Calu3 (cell line): ENCODE results near the gene SPATS2. TPM values are rescaled to one million over a fixed set of nuclear protein-coding genes. Genes with fewer than 3 reads are reported as not detected.
"Not testable (repeated sequence)": the region's sequence is repeated elsewhere in the genome, so short reads cannot be mapped to it uniquely, and the experiment has no call there.

Experiments
- BruUV-seq: library from RNA; stranded (reverse); fragments of 400-500 nt; replicated peaks from 2 replicates; lab custom pipeline; 2021; lab: Mats Ljungman, UMichigan
- CTCF ChIA-PET: fragments of 300-600 bp; sonication (Branson Sonifier 250); formaldehyde crosslinking; loops from one replicate; lab custom pipeline; 2022; ENCODE audit warnings: antibody characterized with exemption; lab: Charles Lee
- DNase-seq: peaks from one replicate; pipeline ENCODE4 v3.0.0; 2022
- H3K27ac Mint-ChIP-seq: one replicate; pipeline ENCODE4 v1.8.0; 2022; ENCODE audit warnings: mixed read lengths; ENCODE audit not compliant: unreplicated experiment
- H3K27me3 Mint-ChIP-seq: one replicate; pipeline ENCODE4 v1.8.0; 2022; ENCODE audit warnings: mixed read lengths; ENCODE audit not compliant: unreplicated experiment
- H3K36me3 Mint-ChIP-seq: one replicate; pipeline ENCODE4 v1.8.0; 2022; ENCODE audit warnings: mild to moderate bottlenecking, moderate library complexity, mixed read lengths; ENCODE audit not compliant: insufficient read depth, unreplicated experiment
- H3K4me1 Mint-ChIP-seq: one replicate; pipeline ENCODE4 v1.8.0; 2022; ENCODE audit warnings: mild to moderate bottlenecking, low read depth, mixed read lengths; ENCODE audit not compliant: unreplicated experiment
- H3K4me3 Mint-ChIP-seq: one replicate; pipeline ENCODE4 v1.8.0; 2022; ENCODE audit warnings: mild to moderate bottlenecking, low read depth, moderate library complexity, mixed read lengths; ENCODE audit not compliant: unreplicated experiment
- H3K9me3 Mint-ChIP-seq: one replicate; pipeline ENCODE4 v1.8.0; 2022; ENCODE audit warnings: low read depth, mixed read lengths; ENCODE audit not compliant: unreplicated experiment
- CTCF ChIP-seq: fragments of 200-600 bp; IDR thresholded peaks from one replicate; pipeline ENCODE4 v1.8.0; 2022; ENCODE audit warnings: antibody characterized with exemption; ENCODE audit not compliant: unreplicated experiment
- intact Hi-C: fragments of 100-400 bp; cut with micrococcal nuclease; formaldehyde crosslinking; loops from one replicate; pipeline ENCODE4 v1.10.0; 2022; ENCODE audit not compliant: unreplicated experiment
- total RNA-seq: library from RNA; stranded (reverse); gene quantifications from 2 replicates; pipeline ENCODE4 v1.2.3, GENCODE V29; 2022

Gene SPATS2
- total RNA-seq, 1 experiment from 2014 or later: 23.2 TPM

- DNase-seq: no peak
- H3K27ac Mint-ChIP-seq: no peak overlapping the region
- no peaks in the 10 kb centered on the region for H3K4me1 Mint-ChIP-seq
- no peak for TF ChIP-seq CTCF
- BruUV-seq: no TSS peak
- intact Hi-C loops: no loop called here
- peaks cover 4% of the 10 kb centered on the region for H3K36me3 Mint-ChIP-seq
- H3K9me3 Mint-ChIP-seq: no peaks in the 10 kb centered on the region
- CTCF ChIA-PET: no interaction called here
- no peak overlapping the region for H3K4me3 Mint-ChIP-seq
- no peaks in the 10 kb centered on the region for H3K27me3 Mint-ChIP-seq
These were observed 162.2 kb downstream of the SPATS2 start for GRCh38 chr12:49529414-49529813.

- Mint-ChIP-seq H3K4me3 (no peak overlapping the region), H3K4me1 (peaks cover 6% of the 10 kb centered on the region)
- CTCF ChIA-PET: no interaction called here
These were observed 164.5 kb downstream of the SPATS2 start for GRCh38 chr12:49531745-49532144.

GRCh38 chr12:49533331-49533730 is 166.1 kb downstream of the SPATS2 start:
- no TSS peak for BruUV-seq
- Mint-ChIP-seq H3K27me3 (peaks cover 13% of the 10 kb centered on the region), H3K27ac (no peak overlapping the region), H3K4me3 (no peak overlapping the region), H3K9me3 (no peaks in the 10 kb centered on the region), H3K36me3 (peaks cover 8% of the 10 kb centered on the region), H3K4me1 (peaks cover 9% of the 10 kb centered on the region)
- CTCF ChIA-PET: no interaction called here
- no peak for DNase-seq
- no peak for TF ChIP-seq CTCF
- intact Hi-C loops: no loop called here

More at GRCh38 chr12:49531745-49532144, 164.5 kb downstream of the SPATS2 start:
- no peaks in the 10 kb centered on the region for H3K36me3 Mint-ChIP-seq
- no peak for DNase-seq
- H3K27me3 Mint-ChIP-seq: peaks cover 7% of the 10 kb centered on the region
- no peaks in the 10 kb centered on the region for H3K9me3 Mint-ChIP-seq
- TF ChIP-seq CTCF: no peak
- intact Hi-C loops: no loop called here
- no peak overlapping the region for H3K27ac Mint-ChIP-seq
- no TSS peak for BruUV-seq

- peaks cover 13% of the 10 kb centered on the region for H3K27me3 Mint-ChIP-seq
- H3K9me3 Mint-ChIP-seq, BruUV-seq, CTCF ChIA-PET, DNase-seq, H3K27ac Mint-ChIP-seq, H3K4me3 Mint-ChIP-seq, H3K4me1 Mint-ChIP-seq, intact Hi-C loops, H3K36me3 Mint-ChIP-seq: not testable (repeated sequence)
These were observed 166.9 kb downstream of the SPATS2 start for GRCh38 chr12:49534122-49534521.

GRCh38 chr12:49534731-49535278 is 167.5 kb downstream of the SPATS2 start:
- H3K36me3 Mint-ChIP-seq: peaks cover 12% of the 10 kb centered on the region
- TF ChIP-seq CTCF: no peak
- H3K4me1 Mint-ChIP-seq: peaks cover 9% of the 10 kb centered on the region
- no peak overlapping the region for H3K27ac Mint-ChIP-seq
- intact Hi-C loops: no loop called here
- H3K9me3 Mint-ChIP-seq: no peaks in the 10 kb centered on the region
- DNase-seq: no peak
- H3K4me3 Mint-ChIP-seq: no peak overlapping the region
- H3K27me3 Mint-ChIP-seq: peaks cover 16% of the 10 kb centered on the region
- CTCF ChIA-PET: no interaction called here
- BruUV-seq: no TSS peak
